Body of pancreas (tissue), 4 donors: Measurements from ENCODE around the gene DNAH7.

Source experiments
- POLR2A ChIP-seq, 3 donors: fragments of 450-650 bp; IDR thresholded peaks; one replicate each; pipeline ENCODE4 v1.6.1; 2016; ENCODE audit warnings: antibody characterized with exemption in 3 of 3, mild to moderate bottlenecking in 2 of 3
- TF ChIP-seq, protein P1 (sequence below), 7 experiments: fragments of 450-650 bp in 4 of 7; fragments of 200-600 bp in 3 of 7; sonication (generic) in 3 of 7; IDR thresholded peaks; one replicate each; pipeline ENCODE4 v1.5.1; 2016 to 2019; ENCODE audit warnings: antibody characterized with exemption in 7 of 7

DNA sequence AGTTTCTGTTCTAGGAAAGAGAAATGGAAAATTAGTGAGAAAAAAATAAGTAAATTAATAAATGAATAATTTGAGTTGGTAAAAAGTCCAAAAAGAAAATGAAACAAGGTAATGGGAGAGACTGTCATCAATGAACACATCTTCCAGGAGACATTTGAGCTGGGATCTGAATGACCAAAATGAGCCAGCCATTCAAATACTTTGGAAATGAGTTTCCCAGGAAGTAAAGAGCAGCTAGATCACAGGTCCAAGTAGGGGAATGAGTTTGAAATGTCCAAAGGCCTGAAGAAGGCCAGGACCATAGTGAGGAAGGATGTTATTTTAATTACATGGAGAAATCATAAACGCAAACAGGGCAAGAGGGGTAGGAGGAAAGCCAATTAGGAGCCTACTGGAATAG lies 6.6 kb upstream of the DNAH7 start:
- no peak for TF ChIP-seq POLR2A (IDR thresholded peaks at IDR 0.05)
- TF ChIP-seq, protein P1, sequence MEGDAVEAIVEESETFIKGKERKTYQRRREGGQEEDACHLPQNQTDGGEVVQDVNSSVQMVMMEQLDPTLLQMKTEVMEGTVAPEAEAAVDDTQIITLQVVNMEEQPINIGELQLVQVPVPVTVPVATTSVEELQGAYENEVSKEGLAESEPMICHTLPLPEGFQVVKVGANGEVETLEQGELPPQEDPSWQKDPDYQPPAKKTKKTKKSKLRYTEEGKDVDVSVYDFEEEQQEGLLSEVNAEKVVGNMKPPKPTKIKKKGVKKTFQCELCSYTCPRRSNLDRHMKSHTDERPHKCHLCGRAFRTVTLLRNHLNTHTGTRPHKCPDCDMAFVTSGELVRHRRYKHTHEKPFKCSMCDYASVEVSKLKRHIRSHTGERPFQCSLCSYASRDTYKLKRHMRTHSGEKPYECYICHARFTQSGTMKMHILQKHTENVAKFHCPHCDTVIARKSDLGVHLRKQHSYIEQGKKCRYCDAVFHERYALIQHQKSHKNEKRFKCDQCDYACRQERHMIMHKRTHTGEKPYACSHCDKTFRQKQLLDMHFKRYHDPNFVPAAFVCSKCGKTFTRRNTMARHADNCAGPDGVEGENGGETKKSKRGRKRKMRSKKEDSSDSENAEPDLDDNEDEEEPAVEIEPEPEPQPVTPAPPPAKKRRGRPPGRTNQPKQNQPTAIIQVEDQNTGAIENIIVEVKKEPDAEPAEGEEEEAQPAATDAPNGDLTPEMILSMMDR (IDR thresholded peaks at IDR 0.05), result no peak
